T-helper 2 cell (primary cell): Measurements from ENCODE around the gene COL20A1.
"Not testable (repeated sequence)": the region's sequence is repeated elsewhere in the genome, so short reads cannot be mapped to it uniquely, and the experiment has no call there.

Source experiments
- DNase-seq, 5 experiments: peaks; one replicate each; pipeline versions ENCODE4 v3.0.0 to v3.0.0-alpha.2; 2012 to 2022

The COL20A1 gene

DNA sequence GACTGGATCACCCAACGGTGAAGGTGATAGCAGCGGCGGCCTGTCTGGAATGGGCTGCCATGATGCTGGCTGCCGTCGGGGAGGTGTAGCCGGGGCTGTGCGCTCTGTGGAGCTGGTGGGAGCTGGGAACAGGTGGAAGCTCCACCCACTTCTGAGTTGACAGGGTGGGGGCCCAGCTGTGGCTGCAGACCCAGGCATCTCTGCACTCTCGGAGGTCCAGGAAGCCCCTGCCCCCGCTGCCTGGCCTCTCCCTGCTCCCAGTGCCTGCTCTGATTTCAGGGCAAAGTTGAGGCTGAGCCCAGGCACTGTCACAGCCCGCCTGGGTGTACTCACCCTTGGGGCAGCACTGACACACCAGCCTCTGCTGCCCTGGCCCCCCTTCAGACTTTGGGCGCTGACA is 86.3 kb downstream of the COL20A1 start:
- no peak for DNase-seq

DNA sequence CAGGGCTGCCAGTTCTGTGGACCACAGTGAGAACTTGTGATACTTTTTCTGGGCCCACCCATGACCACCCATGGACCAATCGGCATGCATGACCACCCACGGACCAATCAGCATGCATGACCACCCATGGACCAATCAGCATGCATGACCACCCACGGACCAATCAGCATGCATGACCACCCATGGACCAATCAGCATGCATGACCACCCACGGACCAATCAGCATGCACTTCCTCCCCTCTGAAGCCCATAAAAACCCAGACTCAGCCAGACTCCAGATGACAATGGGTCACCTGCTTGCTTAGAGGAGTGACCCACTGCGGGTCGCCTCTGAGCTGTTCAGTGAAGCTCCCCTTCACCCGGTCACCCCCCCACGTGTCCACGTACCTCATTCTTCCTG is 86.9 kb downstream of the COL20A1 start:
- not testable (repeated sequence) for DNase-seq

DNA sequence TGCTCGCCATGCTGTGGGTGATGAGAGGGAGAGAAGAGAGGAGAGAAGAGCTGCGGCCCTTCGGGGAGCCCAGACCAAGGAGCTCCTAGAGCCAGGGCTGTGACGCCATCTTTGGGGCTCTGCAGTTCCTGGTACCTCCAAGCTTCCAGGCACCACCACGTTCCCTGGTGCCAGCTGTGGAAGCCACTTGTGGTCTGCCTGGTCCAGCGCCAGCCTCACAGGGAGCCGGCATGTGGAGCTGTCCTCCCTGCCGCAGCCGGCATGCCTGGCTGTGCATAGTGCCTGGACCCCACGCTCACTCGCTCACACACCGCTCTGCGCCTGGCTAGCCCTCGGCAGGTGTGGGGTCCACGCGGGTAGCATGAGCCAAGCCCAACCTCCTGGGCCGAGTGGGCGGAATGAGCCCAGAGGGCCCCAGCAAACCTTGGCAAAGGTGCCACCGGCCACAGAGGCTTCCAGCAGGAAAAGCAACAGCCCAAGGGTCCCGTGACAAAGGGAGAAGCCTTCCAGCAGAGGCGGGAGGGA is 87.4 kb downstream of the COL20A1 start:
- DNase-seq = no peak

DNA sequence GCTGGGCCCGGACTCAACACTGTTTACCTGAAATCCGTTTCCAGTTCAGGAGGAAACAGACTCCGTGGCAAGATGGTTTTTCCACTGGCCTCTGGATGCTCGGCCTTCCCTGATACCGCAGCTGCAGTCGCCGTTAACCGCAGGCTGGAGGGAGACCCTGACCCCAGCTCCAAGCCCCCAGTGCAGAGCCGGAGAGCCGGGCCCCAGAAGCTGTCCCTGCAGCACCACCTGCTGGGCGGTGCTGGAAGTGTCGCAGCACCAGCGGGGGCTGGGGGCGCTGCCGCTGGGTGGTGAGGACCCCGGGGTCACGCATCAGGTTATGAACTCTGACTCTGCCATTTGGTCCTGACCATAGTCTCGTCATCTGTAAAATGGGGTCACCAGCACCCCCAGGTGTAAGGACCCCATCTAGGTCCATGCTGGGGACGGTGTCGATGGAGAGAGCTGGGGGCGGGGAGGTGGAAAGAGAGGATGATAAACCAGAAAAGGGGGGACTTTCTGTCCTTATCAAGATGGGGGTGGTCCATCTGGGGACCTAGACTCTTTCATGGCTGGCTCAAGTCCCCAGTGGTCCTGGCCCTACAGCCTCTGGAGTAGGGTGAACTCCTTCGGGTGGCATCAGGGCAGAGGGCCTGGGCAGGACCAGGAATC is 88.9 kb downstream of the COL20A1 start:
- peak in 1 of 5 experiments; percentile 20 for DNase-seq

DNA sequence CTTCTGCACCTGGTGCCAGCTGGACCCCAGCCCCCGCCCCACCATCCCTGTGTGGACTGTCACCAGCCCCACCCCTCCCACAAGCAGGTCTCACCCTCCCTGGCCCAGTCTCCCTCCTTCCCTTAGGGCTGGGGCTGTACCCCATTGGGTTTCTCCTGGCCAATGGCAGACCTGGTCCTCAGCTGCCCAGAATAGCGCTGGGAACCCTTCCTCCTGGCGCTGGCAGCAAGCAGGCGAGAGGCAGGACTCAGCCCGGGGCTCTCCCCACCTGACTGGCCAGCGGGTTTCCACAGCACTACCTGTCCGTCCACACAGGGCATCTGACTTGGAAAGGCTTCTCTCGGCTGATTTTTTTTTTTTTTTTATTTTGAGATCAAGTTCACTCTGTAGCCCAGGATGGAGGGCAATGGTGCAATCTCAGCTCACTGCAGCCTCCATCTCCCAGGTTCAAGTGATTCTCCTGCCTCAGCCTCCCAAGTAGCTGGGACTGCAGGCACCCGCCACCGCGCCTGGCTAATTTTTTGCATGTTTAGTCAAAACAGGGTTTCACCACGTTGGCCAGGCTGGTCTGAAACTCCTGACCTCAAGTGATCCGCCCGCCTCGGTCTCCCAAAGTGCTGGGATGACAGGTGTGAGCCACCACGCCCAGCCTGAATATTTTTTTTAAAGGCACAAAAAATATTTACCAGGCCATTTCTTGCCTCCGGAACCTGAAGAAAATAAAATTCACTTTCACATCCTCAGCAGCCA is 89.7 kb downstream of the COL20A1 start:
- DNase-seq = no peak

DNA sequence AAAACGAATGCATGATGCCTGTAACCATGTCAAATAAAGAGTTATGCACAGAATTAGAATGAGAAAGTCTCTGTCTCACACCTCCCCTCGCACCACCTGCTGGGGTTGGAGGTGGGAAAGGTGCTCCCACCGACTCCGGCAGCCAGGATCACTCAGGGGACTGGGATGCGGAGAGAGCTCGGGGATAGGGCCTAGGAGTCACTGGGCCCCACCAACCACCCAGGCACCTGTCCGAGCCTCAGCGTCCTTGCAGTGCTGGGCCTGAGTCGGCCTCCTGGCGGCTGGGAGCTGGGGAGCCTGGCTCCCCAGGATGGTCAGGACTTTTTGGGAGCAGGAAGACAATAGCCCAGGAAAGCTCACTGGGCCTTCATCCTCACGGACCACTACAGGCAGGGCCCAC is 90.6 kb downstream of the COL20A1 start:
- DNase-seq = no peak

DNA sequence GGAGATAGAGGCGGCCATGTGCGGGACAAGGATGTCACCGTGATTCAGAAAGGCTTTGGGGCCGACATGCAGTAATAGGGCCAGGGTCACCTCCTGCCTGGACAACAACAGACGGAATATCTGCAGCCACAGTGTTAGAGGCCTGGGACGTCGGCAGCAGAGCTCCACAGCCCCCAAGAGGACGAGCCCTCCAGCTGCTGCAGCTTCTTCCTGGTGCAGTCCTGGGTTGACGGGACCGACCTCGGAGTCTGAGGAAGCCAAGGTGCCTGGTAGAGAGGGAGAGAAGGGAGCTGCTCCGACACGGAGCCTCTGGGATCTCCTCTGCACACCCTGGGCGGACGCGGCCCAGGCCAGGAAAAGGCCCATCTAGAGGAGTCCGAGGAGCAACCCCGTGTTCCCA is 91.3 kb downstream of the COL20A1 start:
- DNase-seq = no peak
